HG02610 (cell line): ENCODE data around the gene STX18.
"Not testable (repeated sequence)": the region's sequence is repeated elsewhere in the genome, so short reads cannot be mapped to it uniquely, and the experiment has no call there.

Experiments
- ATAC-seq: cut with Tn5 transposase; IDR thresholded peaks from one replicate; pipeline ENCODE4 v1.9.1; 2021; ENCODE audit warnings: mild to moderate bottlenecking, moderate library complexity; ENCODE audit not compliant: unreplicated experiment

Gene STX18

DNA sequence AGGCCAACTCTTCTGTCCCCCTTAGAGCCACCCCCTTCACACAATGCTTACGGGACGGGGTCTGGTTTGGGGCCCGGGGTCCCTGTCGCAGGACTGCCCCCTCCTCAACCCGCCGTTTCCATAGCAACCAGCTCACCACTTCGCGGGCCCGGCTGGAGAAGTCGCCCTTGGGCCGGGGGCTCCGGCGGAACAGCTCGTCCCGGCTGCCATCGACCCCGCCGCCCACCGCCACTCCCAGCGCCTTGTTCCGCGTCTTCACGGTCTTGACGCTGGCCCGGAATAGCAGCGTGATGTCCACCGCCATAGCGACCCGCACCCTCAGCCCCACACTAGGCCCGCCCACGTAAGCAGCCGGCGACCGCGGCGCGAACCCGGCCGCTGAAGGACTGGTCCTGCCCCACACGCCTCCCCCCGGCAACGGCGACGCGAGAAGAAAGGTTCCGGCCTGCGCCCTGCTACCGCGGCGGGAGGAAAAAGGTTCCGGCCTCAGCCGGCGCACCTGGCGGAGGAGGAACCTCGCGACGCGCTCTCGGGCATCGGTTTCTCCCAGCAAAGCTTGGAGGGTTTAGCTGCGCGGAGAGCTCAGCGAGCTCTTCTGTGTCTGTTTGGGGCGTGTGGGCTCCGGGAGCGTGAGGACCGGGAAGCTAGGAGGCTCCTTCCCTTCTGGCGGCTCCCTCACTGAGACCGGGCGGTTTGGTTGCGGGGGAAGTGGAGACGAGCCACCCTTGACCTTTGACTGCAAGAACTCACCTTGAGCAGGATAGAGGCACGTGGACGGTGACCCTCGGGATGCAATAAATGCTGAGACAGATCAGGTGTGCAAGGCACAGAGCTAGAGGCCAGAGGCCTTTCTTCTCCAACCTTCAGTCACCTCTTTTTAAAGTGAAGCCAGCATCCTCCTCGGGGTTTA, at the start of gene STX18:
Gene STX18, minus strand, starts transcription at position 388 of the 910 bp plus-strand sequence. Its CDS starts 84 bp downstream, at position 304.
- peak; percentile 86 for ATAC-seq

DNA sequence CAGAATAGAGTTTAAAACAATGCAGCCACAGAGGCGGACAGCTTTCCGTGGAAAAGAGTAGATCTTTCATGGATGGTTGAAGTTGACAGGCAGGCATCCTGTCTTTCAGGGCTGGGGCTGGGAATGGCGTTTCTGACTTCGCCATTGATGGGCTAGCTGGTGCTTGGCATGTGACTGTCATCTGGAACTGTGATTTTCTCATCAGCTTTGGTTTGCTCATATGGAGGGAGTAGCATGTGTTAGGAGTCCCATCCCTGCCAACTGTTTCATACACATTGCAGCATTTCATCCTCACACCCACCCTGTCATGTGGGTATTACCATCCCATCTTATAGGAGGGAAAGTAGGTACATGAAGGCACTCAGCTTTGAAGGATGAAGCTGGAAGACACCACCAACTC, 49.2 kb upstream of the STX18 start:
- ATAC-seq, result no peak

DNA sequence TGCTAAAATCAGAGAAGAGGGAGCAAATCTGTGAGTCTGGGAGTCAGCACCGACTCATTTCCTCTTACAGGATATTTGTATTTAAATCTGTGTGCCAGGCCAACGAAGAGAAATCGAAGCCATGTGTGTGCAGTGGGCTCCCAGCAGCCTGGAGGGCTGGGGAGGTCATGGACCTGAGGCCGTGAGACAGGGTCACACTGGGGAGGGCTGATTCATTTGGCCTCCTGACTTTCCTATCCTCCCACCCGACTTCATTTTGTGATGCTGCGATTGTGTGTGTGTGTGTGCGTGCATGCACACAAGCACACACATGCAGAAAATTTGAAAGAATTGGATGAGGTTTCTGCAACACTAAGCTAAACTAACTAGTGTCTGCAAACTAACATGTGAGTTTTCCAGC, 48.7 kb upstream of the STX18 start:
- no peak for ATAC-seq

DNA sequence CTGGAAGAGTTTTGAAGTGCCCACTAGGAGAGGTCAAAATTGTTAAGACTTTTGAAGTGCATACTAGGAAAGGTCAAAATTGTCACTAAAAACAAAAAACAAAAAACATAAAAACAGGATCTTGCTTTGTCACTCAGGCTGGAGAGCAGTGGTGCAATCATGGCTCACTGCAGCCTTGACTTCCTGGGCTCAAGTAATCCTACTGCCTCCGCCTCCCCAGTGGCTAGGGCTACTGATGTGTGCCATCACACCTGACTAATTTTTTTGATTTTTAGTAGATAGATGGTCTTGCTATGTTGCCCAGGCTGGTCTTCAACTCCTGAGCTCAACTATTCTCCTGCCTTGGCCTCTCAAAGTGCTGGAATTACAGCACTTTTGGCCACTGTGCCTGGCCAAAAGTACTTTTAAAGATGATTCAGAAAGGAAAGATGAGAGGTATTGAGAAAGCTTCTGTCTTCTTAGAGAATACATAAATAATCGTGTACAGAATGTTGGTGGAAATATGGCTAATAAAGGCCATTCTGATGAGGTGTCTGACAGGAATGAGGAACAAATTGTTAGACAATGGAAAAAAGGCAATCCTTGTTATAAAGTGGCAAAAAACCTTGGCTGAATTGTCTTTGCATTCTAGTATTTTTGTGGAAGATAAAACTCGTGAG, 43.3 kb upstream of the STX18 start:
- ATAC-seq, result no peak

DNA sequence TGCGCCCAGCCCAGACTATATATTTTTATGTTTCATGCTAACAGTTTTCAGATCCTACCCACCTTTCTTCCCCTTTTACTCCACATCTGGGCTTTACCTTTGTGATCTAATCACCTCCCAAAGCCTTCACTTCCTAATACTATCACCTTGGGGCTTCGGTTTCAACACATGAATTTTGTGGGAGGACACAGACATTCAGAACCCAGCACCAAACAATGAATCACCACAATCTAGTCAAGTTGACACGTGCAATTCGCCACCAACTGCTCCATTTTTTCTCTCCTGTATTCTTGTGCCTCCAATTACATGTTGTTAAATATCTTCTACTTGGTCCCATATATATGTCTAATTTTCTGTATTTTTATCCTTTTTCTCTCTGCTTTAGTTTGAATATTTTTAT, 41.8 kb upstream of the STX18 start:
- no peak for ATAC-seq

DNA sequence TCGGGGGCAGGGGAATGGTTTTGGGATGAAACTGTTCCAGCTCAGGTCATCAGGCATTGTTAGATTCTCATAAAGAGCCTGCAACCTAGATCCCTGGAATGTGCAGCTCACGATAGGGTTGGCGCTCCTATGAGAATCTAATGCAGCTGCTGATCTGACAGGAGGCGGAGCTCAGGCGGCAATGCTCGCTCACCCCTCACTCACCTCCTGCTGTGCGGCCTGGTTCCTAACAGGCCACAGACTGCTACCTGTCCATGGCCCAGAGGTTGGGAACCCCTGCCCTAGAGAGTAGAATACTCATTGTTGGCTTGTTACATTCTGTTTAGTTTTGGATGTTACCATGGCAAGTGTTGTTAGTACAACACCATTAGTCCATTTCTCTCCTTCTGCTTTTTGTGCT, 40.8 kb upstream of the STX18 start:
- ATAC-seq, result no peak

DNA sequence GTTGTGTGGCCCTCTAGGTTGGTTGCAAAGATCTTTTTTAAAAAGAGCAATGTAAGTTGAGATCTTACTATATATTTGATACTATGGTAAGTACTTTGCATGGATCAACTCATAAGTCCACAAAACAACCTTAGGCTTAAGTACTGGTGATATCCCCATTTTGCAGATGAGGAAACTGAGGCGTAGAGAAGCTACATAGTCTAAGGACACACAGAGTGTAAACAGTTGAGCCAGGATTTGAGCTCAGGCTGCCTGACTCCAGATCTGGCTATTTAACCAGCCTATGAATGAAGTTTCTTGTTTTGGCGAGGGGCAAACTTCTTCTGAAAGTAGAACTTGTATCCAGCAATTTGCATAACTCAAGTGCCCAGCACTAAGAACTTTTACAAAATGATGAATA, 38.6 kb upstream of the STX18 start:
- ATAC-seq, result no peak

DNA sequence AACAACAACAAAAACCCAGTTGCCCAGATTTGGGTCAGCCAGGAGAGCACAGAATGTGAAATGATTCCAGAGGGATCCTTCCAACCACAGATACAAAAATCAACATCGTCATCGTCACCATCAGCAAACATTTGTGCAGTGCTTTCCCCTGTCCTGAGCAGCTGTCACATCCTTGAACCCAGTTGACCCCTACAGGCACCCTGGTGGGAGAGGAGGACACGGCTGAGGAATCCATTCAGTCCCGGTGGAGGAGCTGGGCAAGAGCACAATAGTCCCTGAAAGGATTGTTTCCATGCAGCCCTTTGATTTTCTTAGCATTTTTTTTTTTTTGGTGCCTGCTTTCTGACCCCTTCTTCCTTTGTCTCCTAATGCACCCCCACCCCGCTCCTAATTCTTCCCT, 37.1 kb upstream of the STX18 start:
- no peak for ATAC-seq

DNA sequence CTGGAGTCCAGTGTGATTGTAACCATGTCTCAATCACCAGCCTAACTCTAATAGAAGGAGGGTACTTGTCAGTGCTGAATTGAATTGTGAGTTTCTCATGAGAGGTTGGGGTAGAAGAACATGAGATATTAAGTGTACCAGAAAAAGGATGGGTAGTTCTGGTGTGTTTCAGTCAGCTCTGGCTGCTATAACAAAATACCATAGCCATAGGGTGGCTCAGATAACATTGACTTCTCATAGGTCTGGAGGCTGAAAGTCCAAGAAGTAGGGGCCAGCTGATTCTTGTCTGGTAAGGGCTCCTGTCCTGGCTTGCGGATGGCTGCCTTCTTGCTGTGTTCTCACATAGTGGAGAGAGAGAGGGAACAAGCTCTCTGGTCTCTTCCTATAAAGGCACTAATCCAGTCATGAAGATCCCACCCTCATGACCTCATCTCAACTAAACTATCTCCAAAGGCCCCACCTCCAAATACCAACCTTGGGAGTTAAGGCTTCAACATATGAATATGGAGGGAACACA, 35.6 kb upstream of the STX18 start:
- ATAC-seq, result no peak

DNA sequence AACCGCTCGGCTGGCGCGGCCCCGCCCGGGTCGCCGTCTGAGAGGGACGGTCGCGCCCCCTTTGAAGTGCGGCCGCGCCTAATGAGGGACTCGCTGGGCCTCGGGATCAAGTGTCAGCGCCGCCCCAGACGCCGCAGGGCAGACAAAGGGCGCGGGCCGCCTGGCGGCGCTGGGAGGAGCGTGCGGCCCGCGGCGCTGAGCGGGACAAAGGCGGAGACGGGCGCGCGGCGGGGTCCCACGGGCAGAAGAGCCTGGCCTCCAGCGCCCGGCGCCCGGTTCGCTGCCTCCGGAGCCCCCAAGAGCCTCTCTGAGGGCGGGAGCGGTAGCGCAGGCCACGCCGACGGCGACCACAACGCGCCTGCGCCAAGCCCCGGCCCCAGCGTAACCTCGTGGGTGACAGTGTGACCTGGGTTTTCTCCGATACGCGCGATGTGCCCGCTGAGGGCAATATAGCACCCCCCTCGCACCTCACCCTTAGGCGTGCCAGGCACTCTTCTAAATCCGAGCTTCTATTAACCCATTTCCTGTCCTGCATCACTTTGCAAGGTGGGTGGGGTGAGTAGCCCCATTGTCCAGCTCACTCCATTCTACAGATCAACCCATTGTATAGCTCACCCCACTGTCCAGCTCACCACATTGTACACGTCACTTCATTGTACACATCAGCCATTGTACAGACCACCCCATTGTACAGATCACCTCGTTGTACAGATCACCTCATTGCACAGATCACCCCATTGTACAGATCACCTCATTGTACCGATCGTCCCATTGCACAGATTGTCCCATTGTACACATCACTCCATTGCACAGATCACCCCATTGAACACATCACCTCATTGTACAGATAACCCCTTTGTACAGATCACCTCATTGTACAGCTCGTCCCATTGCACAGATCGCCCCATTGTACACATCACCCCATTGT, 33.7 kb upstream of the STX18 start:
- peak; percentile 61 for ATAC-seq

DNA sequence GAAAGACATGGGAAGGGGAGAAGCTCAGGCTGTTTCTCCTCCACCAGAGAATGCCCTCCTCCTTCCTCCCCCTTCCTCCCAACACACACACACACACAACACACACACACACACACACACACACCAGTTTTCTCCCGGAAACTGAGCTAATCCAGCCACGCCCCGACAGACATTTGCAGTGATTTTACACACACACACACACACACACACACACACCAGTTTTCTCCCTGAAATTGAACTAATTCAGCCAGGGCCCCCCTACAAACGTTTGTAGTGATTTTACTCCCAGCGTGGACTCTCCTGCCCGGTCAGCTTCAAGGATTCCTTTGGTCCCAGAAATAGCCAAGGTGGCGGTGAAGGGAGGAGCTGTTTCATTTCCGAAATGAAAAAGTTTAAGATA, 32.9 kb upstream of the STX18 start:
- ATAC-seq, result no peak

DNA sequence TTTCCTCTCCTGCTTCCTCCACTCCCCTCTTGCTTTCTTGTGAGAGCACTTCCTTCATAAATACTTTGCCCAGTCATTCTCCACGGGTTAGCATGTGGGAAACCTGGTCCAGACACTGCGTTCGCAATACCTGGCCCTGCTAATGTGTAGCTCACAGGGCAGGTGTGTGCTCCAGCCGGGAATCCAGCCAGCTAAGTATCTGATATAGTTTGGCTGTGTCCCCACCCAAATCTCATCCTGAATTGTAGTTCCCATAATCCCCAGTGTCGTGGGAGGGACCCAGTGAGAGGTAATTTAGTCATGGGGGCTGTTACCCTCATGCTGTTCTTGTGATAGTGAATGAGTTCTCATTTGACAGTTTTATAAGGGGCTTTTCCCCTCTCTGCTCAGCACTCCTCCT, 32.2 kb upstream of the STX18 start:
- ATAC-seq, result no peak

DNA sequence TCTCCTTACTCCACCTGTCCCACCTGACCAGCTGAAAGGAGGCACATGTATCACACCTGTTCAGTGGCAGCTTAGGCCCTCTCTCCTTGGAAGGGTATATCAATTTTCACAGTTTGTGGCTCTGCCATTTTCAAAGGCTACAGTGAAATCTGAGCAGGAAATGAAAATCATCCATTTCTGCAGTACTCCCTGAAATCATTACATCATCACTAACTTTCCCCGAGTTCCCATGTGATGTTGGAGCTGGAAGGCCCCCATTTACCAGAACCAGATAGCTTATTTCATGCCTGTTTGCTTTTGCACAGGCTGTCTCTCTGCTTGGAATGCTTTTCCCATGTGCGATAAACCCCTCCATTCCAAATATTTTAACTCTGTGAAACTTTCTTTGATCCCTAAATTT, 31.0 kb upstream of the STX18 start:
- ATAC-seq, result no peak

DNA sequence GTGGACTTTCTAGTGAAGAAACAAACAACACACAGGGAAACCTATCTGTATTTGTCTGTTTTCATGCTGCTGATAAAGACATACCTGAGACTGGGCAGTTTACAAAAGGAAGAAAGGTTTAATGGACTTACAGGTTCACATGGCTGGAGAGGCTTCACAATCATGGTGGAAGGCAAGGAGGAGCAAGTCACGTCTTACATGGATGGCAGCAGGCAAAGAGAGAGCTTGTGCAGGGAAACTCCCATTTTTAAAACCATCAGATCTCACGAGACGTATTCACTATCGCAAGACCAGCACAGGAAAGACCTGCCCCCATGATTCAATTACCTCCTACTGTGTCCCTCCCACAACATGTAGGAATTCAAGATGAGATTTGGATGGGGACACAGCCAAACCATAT, 28.0 kb upstream of the STX18 start:
- not testable (repeated sequence) for ATAC-seq

DNA sequence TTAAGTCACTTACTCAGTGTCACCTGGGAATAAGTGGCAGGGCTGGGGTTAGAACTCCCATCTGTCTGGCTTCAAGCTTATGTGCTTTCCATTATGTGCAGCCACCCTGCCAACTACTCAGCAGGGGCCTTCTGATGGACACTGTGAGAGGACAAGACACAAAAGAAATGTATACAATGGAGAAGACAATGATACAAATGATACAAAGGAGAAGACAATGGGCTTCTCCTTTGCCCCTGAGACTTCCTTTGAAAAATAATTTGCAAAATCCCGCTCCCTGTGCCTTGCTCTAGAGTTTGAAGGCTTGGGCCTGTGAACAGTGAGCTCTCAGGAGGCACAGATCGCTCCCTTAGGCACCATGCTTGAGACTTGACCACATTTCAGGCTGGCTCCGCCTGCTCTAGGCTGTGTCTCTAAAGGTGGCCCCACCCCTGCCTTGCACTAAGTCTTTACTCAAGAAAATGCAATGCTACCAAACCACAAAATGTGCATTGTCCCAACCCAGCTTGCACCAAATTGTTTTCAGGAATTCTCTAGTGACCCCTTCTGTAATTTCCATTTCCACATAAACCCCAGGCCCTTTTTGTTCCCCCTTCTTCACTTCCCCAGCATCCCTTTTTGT, 27.1 kb upstream of the STX18 start:
- no peak for ATAC-seq

DNA sequence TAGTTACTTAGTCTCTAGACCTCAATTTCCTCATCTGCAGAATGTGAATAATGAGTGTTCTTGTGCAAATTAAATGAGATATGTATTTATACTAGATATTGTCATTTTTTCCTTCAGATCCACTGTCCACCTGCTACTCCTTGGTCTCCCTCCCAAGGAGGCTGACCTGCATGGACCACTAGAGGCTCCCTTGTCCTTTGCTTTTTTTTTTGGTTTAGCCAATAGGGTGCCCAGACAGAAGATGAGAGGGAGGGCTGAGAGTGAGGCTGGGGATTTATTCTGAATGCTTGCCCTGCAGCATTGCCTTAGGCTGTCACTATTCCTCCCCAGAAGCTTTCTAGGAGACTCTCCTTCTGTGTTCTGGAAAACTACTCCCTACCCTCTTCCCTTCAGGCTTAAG, 24.5 kb upstream of the STX18 start:
- not testable (repeated sequence) for ATAC-seq

DNA sequence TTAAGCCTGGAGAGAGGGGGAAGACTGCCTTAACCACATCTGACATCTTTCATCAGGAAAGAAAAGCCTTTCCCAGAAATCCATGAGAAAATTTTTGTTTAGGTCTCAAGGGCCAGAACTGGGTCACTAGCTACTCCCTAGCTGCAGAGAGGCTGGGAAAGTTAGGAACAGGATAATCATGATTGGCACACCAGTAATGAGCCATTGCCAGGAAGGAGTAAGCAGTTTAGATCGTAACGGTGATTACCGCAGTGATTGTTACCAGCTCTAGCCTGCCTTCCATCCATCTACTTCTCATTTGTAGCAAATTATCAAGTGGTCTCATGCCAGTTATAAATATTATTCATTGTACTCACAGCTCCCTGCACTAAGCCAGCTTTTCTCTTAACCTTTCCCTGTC, 22.7 kb upstream of the STX18 start:
- no peak for ATAC-seq

DNA sequence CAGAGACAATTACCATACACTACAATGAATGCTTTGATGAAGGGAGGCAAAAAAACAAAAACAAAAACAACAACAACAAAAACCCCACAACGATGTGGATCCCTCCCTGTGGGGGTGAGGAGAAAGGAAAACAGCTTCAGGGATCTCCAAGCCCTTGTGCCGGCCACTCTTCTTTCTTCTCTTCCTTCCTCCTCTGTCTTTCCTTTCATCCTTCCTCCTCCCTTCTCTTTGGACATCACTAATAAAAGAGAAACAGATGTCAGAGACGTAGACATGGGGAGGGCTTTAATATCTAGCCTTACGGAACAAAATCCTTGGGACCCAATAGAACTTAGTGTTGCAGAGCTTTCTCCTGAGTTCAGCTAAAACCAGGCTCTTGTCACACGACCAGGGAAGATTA, 18.8 kb upstream of the STX18 start:
- no peak for ATAC-seq

DNA sequence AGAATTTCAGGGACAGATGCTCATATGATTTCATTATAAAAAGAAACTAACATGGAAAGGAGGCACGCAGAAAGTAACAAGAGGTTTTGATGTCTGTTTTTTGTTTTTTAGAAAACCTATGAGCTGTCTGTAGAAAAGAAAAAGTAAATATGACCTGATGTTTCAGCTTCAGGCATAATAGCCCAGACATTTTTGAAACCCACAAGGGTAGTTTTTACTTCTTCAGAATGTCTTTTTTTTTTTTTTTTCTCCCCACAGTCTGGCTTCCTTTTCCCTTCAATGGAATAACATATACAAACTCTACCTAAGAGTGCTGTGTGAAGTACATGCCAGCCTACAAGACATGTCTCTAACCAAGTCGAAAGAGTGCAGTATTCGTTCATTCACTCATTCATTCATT, 18.3 kb upstream of the STX18 start:
- no peak for ATAC-seq

DNA sequence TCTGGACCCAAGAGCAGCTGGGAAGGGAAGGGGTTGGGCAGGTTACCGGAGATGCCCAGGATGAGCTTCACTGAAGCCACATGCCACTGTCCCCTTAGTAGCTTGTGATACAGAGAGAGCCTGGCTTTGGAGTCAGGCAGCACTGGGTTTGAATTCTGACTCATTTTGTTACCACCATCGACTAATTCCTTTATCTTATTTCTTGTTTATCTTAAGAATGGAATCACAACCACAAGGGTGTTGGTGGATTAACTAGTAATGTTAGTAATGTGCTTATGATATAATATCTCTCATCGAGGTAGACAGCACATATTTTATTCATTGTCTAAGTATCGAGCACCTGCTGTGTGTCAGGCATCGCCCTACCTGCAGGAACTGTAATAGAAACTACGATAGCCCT, 17.7 kb upstream of the STX18 start:
- no peak for ATAC-seq

DNA sequence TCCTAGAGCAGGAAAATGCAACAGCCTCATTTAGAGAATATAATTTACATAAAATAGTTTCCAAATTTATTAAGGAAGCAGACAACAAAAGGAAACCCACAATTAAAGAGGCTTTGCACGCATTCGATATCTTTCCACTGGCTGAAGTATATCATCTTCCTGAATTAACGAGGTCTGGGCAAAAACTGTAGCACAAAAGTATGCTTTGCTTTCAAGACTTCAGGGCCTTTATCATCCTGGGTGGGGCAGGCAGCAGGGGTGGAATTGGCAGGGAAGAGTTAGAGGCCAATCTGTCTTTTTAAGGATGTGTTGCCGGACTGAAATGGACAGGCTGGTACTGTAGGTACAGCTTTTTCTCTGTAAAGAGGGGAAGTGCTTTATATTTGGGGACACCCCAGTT, 17.0 kb upstream of the STX18 start:
- ATAC-seq, result no peak
